HG03175 (cell line): ENCODE results near the gene C10orf120.

Experiments used
- ATAC-seq: cut with Tn5 transposase; IDR thresholded peaks from one replicate; pipeline ENCODE4 v1.9.1; 2021; ENCODE audit warnings: mild to moderate bottlenecking, moderate library complexity; ENCODE audit not compliant: unreplicated experiment

The C10orf120 gene

DNA sequence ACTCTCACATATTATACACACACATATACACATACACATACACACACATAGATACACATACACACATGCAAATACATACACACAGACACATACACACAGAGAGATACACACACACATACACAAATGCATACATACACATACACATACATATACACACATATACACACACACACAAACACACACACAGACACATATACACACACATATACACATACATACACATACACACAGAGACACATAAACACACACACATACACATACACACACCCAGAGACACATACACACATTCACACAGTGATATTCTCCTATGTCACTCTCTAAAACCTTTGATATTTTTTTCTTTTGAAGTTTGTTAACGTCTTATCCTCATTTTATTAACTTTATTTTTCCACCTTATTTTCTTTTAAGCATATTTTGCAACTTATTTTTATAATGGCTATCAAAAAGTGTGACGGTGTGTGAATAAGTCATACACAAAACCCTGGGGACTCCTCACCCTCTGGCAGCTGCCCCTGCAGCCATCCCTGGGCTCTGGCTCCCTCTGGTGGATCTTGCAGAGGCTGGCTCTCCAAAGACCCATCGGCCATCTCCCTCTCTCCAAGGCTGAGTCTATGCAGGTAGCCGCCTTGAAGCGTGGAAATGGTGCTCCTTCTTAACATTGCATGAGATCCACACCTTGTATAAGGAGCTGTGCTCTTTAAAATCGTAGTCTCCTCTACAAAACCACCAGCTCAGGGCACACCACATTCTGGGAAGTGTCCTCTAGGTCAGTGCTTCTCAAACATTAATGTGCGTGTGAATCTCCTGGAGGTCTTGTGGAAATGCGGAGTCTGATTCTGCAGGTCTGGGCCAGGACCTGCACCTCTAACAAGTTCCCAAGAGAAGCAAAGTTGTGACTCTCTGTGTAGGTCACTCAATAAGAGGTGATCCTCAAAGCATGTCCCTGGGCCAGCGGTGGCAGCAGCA is 4.1 kb upstream of the C10orf120 start:
- peak; percentile 43 for ATAC-seq

GRCh38 chr10:122702275-122702674 is 2.6 kb upstream of the C10orf120 start:
- no peak for ATAC-seq

GRCh38 chr10:122701652-122702051 is 2.0 kb upstream of the C10orf120 start:
- ATAC-seq: no peak

DNA sequence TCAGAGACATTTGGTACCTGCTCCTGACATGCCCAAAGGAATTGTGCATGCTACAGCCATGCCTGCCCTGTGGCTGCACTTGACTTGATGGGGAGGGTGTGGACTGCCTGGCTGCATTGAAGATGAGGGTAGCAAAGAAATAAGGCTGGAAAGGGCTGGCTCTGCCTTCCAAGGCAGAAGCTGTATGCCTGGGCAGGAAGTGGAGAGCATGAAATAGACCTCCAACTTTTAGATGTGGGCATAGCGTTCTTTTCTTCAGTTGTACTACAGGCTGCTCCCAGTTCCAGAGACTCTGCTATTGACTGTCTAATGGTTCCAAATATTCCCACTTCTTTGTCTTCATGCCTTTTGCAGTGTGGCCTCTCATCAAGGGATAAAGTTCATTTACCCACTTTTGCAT is 3.0 kb downstream of the C10orf120 start:
- no peak for ATAC-seq

DNA sequence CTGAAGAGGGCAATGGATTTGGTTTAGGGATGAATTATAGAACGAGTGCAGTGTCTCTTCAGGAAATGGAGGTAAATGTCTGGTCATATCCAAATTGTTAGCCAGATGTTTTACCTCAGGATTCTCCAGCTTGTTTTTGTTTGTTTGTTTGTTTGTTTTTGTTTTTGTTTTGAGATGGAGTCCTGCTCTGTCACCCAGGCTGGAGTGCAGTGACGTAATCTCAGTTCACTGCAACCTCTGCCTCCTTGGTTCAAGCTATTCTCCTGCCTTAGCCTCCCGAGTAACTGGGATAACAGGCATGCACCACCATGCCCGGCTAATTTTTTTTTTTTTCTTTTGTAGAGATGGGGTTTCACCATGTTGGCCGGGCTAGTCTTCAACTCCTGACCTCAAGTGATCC is 6.9 kb downstream of the C10orf120 start:
- no peak for ATAC-seq

DNA sequence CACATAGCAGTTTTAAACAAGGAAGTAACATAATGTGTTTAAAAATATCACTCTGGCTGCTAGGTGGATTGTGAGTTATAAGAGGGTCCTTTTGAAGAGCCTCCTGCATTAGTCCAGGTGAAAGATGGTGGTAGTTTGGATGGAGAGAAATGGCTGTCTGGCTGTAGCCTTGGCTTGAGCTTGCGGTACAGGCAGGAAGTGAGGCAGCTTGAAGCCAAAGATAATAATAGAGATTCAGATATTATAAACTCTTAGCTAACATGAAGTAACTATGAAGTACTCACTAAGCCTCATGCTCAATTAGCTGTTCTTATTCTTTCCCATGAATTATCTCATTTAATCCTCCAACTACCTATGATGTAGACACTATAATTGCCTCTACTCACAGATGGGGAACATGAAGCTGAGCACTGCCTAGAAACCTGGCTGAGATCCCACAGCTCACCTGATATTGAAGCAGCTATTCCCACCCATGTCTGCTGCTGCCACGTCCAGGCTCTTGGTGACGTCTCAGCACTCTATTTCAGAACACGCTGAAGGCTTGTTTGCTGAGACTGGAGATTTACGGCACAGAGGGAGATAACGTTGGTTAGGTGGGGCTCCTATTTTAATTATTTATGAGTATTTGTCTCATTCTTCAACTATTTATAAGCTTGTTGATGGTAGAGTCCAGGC is 10.4 kb downstream of the C10orf120 start:
- ATAC-seq: no peak

GRCh38 chr10:122688293-122688989 is 11.2 kb downstream of the C10orf120 start:
- ATAC-seq: no peak

- ATAC-seq: no peak
Measured at GRCh38 chr10:122682522-122682921, 17.1 kb downstream of the C10orf120 start.

GRCh38 chr10:122678266-122678665 is 21.4 kb downstream of the C10orf120 start:
- no peak for ATAC-seq

DNA sequence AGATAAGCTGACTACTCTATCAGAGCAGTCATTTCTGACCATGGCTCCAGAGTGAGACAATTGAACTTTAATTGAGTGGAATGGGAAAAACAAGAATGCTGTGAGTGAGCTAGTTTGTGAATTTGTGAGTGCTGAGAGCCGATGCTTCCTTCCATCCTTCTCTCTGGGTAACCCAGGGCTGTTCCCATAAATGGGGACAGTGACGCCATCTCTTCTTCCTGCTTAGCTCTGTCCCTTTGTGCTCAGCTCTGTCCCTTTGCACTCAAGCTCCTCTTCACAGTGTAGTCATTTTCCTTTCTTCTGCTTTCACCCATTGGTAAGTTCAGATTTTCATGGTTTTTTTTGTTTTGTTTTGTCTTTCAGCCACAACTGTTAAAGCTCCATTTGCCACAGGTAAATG is 24.4 kb downstream of the C10orf120 start:
- no peak for ATAC-seq

- ATAC-seq: no peak
Measured at GRCh38 chr10:122674781-122675180, 24.9 kb downstream of the C10orf120 start.

GRCh38 chr10:122673731-122674130 is 25.9 kb downstream of the C10orf120 start:
- ATAC-seq: no peak

- ATAC-seq: no peak
Measured at GRCh38 chr10:122673269-122673668, 26.4 kb downstream of the C10orf120 start.

DNA sequence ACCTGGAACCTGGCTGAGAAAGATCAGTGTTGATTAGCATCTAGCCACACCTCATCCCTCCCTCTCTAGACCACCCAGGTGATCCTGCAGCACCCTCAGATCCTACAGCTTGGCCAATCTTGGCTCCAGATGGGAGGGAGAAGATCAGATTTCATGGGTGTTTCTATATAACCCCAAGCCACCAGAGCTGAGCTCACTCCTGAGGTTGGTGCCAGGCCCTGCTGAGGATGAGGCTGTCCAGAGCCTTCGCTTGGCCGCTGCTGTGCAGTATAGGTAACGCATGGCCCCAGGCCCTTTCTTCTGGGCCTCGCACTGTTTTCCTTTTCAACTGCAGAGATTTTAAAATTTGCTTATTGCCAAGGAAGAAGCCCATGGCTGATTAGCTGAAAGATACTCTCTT is 27.0 kb downstream of the C10orf120 start:
- no peak for ATAC-seq

DNA sequence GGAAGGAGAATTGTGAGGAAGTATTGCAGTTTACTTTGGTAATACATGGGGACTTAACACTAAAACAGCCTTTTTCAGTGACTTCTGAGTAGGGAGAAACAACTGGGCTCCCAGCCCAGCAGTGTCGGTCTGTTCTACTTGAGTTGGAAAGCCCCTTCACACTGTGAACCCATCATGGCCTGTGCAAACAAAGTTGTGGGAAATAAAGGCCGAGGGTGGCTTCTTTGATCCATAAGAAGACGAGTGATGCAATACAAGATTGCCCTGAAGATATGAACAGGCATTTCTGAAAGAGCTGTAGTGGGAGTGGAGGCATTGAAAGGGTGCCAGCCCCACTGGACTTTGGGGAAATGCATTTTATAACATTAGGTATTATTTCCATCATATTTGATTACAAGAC is 28.3 kb downstream of the C10orf120 start:
- no peak for ATAC-seq

DNA sequence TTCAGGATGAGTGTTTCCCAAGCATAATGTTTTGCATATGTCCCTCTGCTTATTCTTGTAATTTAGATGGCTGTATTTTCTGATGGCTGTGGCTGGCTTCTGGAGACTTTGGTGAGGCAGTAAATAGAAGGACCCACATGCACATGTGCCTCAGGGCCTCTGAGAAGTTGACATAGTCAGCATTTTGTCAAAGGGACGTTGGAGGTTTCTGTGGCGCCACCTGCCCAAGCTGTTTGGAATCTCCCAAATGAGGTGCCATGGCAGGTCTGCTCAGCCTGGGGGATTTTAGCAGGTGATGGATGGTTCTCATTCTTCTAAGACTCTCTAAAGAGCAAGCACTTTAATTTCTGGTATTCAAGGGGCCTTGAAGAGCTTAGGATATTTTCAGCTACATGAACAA is 29.8 kb downstream of the C10orf120 start:
- no peak for ATAC-seq

GRCh38 chr10:122669045-122669444 is 30.6 kb downstream of the C10orf120 start:
- ATAC-seq: no peak

- ATAC-seq: no peak
Measured at GRCh38 chr10:122665946-122666345, 33.7 kb downstream of the C10orf120 start.

DNA sequence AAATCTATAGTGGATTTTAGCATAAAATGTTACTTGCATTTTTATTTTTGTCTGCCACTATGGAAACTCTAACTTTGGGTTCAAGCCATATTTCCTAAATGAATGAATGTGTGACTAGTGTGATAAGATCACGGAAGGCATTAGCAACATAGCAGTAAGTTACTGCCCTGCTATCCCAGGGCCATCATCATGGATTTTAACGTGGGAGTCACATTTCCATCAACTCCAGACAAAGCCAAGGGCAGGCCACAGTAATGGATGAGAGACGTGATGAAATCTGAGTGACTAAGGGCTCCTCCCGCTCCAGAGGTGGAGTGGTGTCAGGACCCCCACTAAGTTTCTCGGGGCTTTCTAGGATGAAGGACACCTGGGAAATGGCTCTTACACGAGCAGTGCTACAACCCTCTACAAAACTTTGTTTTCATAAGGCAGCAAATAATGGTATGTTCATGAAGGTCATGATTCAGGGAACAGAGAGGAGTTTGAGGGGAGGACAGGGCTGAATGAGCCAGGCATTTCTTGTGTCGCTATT is 34.3 kb downstream of the C10orf120 start:
- no peak for ATAC-seq

GRCh38 chr10:122664501-122664900 is 35.1 kb downstream of the C10orf120 start:
- no peak for ATAC-seq

GRCh38 chr10:122663516-122664130 is 36.0 kb downstream of the C10orf120 start:
- ATAC-seq: no peak
